ENCODE data around the gene COLEC11.
"Not testable (repeated sequence)": the region's sequence is repeated elsewhere in the genome, so short reads cannot be mapped to it uniquely, and the experiment has no call there.

DNA sequence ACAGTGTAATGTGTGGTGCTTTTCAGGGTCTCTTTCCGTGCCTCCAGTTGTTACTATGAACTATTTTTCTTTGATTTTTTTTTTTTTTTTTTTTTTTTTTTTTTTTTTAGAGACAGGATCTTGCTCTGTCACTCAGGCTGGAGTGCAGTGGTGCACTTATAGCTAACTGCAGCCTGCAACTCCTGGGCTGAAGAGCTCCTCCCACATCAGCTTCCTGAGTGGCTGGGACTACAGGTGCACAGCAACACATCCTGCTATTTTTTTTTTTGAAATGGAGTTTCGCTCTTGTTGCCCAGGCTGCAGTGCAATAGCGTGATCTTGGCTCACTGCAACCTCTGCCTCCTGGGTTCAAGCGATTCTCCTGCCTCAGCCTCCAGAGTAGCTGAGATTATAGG lies 14.4 kb downstream of the COLEC11 start:
- TF ChIP-seq, protein P1, sequence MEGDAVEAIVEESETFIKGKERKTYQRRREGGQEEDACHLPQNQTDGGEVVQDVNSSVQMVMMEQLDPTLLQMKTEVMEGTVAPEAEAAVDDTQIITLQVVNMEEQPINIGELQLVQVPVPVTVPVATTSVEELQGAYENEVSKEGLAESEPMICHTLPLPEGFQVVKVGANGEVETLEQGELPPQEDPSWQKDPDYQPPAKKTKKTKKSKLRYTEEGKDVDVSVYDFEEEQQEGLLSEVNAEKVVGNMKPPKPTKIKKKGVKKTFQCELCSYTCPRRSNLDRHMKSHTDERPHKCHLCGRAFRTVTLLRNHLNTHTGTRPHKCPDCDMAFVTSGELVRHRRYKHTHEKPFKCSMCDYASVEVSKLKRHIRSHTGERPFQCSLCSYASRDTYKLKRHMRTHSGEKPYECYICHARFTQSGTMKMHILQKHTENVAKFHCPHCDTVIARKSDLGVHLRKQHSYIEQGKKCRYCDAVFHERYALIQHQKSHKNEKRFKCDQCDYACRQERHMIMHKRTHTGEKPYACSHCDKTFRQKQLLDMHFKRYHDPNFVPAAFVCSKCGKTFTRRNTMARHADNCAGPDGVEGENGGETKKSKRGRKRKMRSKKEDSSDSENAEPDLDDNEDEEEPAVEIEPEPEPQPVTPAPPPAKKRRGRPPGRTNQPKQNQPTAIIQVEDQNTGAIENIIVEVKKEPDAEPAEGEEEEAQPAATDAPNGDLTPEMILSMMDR (IDR thresholded peaks at IDR 0.05), result not testable (repeated sequence)
- not testable (repeated sequence) for TF ChIP-seq ETV6 (CRISPR knock-in tag; IDR thresholded peaks at IDR 0.05)
